ENCODE measurements around the gene OR6T1.

- TF ChIP-seq CTCF (IDR thresholded peaks at IDR 0.05; ENCODE audit: low read depth, low read length, poor library complexity, severe bottlenecking): no peak
- no peak for TF ChIP-seq EZH2phosphoT487 (IDR thresholded peaks at IDR 0.05; ENCODE audit: borderline replicate concordance, low read length)
Measured at GRCh38 chr11:123901867-123902266, 41.8 kb downstream of the OR6T1 start, which contains the start of gene OR8D4.

Data from DOHH2 (cell line).